EL (cell line): ENCODE measurements around the gene GAN.
"Not testable (repeated sequence)": the region's sequence is repeated elsewhere in the genome, so short reads cannot be mapped to it uniquely, and the experiment has no call there.

ENCODE experiments used
- DNase-seq: peaks from one replicate; pipeline ENCODE4 v3.0.0-alpha.2; 2016

The GAN gene

DNA sequence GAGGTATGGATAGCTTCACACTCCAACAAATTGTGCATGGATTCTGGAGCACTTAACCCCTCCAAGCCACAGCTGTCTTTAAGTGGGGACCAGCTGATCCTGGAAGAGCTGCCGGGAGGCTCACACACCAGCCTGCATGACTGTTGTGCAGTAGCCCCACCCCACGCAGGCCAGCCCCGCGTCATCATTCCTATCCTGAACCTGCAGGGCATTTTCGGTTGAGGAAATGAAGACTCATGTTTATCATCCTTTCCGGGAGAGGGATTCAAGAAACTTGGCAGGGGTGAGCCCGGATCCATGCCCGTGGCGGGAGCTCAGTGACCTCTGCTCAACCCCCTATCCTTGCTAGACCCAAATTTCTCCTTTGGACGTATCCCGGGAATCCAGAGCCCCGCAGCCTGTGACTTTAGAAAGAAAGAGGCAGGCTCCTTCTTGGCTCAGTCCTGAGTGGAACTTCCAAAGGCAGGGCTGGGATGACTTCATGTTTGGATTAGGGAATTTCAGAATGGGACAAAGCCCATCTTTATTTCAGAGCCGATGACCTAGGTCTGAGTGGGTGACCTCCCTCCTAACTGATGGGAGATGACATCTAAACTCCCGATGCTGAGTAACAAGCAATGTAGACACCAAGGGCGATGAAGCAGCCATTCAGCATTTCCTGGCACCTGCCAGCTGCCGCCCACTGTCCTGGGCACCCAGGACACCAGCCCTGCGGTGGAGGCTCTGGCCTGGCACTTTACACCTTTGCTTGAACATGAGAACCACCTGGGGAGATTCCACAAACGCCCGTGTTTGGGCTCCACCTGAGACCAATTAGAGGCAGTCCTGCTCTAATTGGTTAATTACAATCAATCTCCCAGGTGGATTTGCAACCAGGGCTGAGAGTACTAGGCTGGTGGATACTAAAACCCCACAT lies 86.5 kb downstream of the GAN start:
- DNase-seq, result peak; percentile 90

DNA sequence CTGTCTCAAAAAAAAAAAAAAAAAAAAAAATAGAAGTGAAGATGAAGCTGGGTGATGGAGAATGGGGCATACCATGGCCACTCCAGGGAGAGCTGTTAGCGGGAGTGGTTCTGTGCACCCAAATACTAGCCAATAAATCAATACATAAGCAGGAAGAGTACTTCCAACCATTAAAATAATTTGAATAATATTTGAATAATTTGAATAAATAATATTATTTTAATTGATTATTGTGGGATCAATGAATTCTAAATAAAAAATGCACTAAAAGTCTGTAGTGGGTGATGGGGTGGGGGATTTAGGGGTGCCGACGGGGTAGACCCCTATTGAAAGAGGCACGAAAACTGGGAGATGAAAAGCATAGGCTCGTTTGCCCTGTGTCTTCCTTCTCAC lies 88.4 kb downstream of the GAN start:
- DNase-seq, result no peak

DNA sequence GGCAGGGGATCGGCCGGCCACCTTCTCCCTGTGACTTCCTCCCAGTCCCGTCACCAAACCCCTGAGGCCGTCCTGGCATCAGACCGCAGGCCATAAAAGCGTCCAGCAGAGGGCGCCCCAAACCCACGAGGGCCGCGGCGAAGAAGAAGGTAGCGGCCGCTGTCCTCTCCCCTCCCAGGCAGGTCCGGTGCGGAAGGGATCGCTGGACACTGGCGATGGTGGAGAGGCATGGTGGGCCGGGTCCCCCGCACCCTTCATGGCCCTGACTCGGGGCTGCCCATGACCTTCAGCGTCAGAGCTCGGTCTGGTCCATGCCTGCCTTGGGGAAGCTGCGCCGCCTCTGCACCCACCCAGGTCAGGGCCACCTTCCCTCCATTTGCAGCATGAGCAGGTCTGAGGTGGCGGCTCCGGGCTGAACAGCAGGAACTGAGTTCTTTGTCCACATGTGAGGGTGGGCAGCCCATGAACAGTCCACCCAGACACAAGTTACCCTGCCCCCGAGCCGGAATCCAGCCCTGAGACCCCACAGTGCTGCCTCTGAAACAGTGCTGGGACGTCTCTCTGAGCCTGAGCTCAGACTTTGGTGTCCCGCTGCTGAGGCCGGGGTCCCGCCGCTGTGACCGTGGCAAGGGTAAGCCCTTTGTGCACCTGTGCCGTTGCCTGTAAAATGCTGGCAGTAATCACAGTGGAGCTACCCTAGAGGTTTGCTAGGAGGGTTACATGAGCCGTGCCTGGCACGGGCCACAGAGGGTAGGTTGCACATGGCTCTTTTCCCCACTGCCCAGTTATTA lies 89.0 kb downstream of the GAN start:
- DNase-seq, result peak; percentile 80

DNA sequence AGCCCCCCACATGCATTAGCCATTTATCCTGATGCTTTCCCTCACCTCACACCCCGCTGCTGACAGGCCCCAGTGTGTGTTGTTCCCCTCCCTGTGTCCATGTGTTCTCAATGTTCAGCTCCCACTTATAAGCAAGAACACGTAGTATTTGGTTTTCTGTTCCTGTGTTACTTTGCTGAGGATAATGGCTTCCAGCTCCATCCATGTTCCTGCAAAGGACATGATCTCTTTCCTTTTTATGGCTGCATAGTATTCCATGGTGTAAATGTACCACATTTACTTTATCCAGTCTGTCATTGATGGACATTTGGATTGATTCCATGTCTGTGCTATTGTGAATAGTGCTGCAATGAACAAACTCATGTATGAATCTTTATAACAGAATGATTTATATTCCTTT lies 90.2 kb downstream of the GAN start:
- DNase-seq, result not testable (repeated sequence)

DNA sequence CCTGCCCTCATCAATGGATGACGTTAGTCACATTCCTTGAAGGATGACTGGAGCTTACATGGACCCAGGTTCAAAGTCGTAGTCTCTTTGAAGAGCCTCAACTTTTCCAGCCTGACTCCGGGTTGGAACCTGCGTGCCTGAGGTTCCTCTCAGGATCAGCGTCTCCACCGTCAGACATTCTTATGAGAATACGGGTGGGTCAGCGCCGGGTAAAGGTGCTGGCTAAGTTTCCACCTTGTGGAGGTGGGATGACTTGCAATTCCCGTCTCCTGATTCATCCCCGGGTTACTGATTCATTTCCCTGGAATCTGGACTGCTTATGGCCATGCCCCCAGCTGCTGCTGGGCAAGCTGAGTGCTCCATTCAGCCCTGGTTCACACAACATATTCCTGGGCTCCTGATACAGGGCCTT lies 90.9 kb downstream of the GAN start:
- DNase-seq, result peak; percentile 94

DNA sequence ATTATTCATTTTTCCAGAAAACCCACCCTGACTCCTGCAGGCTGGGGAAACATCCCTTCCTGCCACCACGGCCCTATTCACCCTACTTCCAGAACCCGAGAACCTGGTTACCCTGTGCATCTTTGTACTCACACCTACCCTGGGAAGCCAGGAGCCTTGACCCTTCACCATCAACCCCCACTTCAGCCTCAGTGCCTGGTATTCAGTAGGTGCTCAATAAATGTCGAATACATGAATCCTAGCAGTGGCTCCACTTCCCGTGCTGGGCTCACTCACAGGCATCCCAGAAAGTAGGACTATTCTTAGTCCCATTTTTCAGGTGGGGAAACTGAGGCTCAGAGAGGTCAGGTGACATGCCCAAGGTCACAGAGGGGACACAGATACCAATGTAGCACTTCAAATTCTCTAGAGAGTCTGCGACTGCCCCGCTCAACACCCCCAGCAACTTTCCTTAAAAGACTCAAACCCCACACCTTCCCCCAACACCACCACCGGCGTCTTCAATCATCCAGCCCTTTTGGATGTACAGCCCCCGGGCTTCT lies 93.7 kb downstream of the GAN start:
- DNase-seq, result no peak

DNA sequence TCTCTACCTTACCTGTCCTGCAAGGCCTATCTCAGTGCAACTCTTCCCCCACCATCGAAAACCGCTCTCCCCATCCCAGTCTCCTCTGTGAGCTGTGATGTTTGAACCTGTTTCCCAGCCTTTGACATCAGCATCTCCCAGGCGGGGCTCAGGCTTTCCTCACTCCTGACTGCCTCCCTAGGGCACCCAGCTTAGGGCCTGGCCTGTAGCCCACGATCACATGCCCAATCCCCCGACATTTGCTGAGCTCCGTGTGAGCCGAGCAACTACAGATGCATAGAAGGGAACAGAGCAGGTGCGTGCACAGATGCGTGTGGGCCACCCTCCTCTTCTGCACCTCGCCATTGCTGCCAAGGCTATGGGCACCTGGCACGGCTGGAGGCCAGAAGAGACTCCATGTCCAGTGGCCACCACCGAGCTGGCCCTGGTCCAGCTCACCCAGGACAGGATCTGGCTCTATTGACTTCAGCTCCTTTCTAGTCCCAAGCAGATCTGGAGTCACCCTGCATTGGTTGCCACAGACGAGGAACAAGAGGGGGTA lies 94.3 kb downstream of the GAN start:
- no peak for DNase-seq

DNA sequence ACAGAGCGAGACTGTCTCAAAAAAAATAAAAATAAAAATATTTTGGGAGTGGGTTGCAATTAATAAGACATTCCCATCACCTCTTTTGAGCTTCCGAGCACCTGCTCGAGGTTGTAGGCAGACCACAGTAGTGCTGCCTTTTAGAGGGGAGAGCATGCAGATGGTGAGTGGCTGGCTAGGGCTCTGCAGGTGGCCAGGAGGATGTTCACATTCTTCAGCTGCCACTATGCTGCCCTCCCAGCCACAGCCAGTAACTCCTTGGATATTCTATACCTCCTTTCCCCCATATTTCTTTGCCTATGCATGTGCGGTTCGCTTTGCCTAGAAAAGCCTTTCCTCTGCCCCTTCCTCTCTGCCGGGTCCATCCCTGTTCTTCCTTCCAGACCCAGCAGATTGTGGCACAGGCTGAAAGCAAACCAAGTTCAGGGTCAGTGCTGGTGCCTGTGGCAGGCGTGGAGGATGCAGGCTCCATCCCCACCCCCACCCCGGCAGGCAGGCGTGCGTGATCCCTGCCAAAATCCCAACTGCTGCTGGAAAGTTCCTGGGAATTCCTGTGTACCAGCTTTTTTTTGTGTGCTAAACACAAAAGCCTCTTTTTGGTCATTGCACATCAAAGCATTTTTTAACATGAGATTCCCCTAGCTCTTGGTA lies 96.0 kb downstream of the GAN start:
- DNase-seq, result no peak

DNA sequence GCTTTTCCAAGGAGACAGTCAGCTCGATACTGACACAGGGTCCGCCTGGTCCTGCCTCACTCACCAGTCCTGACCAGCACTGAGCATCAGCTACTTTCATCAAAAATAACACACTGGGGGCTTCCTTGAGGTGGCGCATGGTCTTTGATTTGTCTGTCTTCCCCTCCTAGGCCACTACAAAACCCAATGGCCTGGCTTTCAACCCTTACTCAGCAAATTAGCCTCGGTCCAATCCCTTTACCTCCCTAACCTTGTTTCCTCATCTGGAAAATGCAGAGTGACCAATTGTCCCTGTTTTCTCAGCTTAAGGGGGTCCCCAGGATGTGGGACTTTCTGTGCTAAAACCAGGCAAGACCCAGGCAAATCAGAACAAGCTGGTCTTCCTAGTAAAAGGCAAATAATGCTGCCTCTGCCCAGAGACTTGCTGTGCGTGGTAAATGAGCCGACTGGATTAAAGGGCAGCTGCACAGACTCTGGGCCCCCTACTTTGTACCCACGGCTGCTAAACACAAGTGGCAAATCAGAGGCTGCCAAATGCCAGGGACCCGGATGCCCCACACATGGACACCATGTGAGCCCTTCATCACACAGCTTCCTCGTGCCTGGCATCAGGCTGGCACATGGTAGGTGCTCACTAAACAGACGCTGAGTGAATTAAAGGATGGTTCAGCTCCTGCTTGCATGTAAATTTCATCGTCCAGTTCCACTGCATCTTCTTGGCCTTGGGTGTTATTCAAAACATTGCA lies 98.7 kb downstream of the GAN start:
- DNase-seq, result no peak

DNA sequence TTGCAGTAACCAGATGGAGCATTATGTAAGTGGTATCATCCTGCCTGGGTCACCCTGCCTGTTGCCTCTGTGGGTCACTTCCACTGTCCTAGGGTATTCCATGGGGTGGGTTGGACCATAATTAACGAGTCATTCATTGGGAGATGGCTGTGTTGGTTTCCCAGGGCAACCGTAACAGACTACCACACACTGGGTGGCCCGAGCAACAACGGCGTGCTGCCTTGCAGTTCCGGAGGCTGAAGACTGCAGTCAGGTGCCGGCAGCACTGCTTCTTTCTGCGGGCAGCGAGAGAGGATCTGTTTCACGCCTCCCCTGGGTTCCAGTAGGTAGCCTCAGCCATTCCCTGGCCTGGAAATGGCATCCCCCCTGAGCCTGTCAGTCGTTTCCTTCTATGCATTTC lies 101.0 kb downstream of the GAN start:
- DNase-seq, result no peak

DNA sequence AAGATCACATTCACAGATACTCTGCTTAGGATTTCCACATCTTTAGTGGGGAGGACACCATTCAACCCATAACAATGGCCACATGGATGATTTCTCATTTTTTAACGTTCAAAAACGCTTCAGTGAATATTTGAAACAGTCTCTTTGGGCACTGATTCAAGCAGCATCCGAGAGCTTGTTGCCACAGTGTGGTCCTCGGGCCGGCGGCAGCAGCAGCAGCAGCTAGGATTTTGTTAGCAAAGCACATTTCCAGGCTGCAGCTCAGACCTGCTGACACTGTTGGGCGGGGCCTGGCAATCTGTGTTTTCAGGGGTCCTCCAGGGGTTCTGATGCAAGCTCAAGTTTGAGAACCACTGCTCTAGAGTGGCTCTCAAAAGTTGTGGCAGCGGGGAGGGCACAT lies 102.0 kb downstream of the GAN start:
- no peak for DNase-seq

DNA sequence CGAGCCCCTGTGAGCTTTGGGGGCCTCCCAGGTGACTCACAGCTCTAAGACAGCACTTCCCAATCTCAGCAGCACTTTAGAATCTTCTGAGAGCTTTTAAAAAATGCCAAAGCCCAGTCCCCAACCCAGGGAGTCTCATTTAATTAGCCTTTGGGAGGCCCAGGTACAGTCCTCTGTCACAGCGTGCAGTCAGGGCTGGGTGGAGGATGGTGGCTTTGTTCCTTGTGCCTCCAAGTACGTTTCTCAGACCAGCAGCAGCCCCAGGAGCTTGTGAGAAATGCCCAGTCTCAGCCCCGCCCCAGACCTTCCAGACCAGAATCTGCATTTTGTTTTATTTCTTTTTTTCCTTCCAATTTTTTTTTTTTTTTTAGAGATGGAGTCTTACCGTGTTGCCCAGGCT lies 102.4 kb downstream of the GAN start:
- no peak for DNase-seq

DNA sequence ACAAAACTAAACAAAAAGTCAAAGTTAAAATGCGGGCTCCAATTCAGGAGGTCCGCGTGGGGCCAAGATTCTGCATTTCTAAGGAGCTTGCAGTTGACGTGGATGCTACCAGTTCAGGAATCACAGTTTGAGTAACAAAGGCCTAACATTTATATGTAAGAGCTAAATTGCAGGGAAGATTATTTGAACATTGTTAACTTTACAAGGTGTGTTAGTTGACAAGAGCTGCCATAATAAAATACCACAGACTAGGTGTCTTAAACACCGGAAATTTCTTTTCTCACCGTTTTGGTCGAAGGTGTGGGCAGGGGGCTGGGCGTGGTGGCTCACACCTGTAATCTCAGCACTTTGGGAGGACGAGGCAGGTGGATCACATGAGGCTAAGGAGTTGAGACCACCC lies 105.0 kb downstream of the GAN start:
- no peak for DNase-seq

DNA sequence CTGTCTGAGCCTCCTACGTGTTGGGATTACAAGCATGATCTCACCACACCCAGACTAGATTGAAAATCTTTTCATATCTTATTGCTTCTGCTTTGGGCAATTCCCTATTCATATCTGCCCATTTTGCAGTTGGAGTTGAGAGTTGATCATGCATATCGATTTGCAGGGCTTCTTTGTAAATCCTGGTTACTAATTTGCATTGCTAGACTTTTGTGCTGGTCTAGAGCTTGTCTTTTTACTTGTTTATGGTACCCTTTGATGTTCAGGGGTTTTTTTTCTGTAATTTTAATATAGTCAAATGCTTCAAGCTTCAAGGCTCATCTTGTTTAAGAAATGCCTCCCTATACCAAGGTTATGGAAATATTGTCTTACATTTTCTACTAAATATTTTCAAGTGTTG lies 106.4 kb downstream of the GAN start:
- no peak for DNase-seq

DNA sequence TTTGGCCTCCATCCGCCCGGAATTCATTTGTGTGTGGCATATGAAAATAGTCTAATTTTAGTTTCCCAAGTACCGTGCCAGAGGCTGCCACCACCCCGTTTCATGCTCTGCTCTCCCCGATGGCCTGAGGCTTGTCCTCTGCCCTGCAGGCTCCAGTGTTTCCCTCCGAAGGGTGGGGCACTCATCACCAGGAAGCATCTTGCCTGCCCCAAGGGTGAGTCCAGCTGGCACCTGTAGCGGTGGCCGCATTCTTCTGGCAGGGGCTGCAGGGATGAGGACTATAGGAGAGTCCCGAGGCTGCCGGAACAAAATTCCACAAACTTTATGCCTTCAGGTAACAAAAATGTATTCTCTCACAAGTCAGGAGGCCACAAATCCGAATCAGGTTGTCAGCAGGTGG lies 106.8 kb downstream of the GAN start:
- no peak for DNase-seq

DNA sequence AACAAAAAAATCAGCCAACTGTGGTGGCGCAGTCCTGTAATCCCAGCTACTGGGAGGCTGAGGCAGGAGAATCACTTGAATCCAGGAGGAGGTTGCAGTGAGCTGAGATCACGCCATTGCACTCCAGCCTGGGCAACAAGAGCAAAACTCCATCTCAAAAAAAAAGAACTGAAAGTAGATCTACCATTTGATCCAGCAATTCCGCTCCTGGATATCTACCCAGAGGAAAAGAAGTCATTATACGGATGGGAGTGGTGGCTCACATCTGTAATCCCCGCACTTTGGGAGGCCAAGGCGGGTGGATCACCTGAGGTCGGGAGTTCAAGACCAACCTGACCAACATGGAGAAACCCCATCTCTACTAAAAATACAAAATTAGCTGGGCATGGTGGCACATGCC lies 107.4 kb downstream of the GAN start:
- not testable (repeated sequence) for DNase-seq

DNA sequence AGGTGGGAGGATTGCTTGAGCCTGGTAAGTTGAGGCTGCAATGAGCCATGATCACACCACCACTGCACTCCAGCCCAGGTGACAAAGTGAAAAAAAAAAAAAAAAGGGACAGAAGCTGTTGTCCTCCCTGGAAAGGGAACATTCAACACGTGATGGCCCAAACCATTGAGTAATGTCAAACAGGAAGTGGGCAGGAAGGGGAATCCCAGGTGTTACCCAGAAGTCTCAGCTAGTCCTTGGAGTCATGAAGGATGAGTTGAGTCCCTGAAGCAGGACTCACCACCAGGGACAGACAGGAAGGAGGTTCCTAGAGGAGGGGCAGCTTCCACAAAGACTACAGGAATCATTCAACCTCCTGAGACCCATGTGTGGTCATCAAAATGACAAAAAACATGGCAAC lies 110.0 kb downstream of the GAN start:
- peak; percentile 48 for DNase-seq

DNA sequence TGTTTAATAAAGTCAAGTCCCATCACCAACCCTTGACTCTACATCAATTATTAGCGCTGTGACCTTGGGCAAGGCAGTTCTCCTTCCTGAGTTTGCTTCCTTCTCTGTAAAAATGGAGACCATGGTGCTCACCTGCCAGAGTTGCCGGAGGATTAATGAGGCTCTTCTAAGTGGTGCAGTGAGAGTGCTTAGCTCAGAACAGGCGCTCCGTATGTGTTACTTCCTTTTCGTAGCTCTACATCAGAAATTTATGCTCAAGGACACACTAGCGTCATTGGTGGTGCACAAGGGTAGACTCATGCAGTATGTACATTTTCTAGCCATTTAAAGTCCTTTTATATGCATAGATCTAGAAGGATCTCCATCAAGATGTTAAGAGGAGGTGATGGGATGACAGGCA lies 112.5 kb downstream of the GAN start:
- DNase-seq, result no peak

DNA sequence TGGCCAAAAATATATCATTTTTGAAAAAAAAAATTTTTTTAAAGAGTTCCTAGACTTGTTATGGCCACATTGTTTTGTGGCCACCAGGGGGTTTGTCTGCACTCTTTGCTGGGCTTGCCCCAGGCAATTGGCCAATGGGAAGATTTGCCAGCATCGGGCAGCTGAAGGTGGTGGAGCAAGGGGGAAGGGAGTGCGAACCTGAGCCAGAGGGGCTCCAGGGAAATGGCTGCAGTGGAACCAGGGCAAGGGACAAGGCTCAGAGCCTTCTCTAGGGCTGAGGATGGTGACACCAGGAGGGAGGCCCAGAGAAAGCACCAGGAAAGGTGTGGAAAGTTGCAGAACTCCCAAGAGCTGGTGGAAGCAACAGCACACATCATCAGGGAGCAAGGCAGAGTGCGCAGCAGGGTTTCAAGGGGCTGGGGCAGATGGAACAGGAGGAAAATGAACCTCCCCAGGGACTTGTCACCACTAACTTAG lies 114.3 kb downstream of the GAN start:
- peak; percentile 62 for DNase-seq

DNA sequence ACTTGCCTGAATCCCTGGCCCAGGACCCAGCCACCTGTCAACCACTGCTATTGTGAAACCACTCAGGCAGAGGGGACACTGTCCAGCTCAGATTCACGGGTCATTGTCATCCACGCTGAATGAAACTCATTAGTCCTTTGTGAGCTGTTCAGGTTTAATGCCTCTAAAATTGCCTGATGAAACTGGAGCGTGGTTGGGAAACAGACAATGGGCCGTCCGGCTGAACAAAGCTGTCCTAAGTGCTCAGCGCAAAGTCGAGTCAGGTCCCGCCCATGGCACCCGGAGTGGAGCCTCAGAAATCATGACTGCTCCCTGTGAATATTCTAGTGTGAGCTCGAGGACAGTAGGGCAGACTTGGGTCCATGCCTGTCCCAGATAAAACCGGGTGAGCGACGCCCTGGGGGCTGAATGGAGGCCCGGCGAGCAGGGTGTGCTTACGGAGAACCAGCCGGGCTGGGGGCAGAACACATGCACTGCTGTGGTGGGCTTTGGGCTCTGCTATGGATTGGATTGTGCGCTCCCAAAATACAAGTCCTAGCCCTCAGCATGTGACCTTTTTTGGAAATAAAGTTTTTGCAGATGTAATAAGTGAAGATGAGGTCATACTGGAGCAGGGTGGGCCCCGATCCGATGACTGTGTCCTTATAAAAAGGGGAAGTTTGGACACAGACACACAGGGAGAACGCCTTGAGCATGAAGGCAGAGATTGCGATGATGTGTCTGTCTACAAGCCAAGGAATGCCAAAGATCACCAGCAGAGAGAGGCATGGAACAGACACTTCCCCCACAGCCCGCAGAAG lies 117.0 kb downstream of the GAN start:
- DNase-seq, result peak; percentile 96

DNA sequence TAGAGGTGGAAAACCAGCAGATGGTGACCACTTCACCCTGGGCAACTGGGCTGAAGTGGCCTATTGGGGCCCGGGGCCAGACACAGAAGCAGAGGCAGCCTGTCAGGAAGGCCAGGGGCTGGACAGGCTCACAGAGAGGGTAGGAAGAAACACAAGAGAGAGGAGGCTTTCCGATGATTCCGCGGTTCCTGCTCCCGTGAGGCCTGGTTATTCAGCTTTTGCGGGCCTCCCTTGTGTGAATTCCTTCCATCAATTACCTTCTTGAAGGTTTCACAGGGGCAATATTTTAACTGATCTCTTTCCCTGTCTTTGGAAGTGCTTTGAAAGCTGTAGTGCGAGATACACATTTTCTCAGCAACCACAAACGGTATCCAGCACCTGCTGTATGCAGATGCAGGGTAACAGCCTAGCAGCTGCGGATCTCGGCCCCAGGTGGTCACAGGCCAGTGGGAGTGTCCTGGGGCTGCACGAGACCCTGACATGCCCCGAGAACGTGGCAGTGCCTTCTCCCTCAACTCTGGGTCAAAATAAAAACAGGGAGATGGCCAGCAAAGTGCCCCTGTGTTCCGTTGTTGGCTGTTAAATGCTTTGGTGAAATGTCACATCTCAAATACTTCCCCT lies 118.3 kb downstream of the GAN start:
- no peak for DNase-seq
